HG03097 (cell line): Measurements from ENCODE around the gene IPO9.

Source experiments
- ATAC-seq: cut with Tn5 transposase; IDR thresholded peaks from one replicate; pipeline ENCODE4 v1.9.1; 2021; ENCODE audit not compliant: unreplicated experiment, low FRiP score

Gene IPO9

DNA sequence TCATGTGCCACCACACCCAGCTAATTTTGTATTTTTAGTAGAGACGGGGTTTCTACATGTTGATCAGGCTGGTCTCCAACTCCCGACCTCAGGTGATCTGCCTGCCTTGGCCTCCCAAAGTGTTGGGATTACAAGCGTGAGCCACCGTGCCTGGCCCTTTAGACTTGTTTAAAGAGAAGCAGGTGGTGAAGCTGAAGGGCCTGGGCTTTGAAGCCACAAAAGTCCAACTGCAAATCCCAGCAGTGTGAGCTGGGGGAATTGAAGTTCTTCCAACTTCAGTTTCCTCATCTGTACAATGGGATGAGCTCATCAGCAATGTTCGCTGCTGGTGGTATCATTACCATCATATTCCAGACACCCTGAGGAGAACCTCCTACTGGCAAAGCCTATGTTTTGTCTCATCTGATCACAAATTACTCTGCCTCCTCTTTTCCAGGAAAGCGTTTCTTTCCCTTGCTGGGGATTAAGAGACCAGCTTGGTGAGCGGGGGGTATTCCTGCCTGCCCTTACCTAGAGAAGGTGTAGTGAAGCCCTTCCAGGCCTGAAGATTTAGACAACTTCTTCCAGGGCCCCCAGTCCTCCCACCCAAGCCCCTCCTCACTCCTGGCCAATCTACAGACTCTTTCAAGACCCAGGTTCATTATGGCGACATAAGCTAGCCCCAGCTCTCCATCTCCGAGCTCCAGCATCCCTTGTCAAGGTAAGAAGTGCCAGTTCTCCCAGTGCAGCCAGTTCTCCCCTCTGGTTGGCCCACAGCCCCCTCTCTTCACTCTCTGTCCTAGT lies 57.3 kb downstream of the IPO9 start:
- no peak for ATAC-seq

DNA sequence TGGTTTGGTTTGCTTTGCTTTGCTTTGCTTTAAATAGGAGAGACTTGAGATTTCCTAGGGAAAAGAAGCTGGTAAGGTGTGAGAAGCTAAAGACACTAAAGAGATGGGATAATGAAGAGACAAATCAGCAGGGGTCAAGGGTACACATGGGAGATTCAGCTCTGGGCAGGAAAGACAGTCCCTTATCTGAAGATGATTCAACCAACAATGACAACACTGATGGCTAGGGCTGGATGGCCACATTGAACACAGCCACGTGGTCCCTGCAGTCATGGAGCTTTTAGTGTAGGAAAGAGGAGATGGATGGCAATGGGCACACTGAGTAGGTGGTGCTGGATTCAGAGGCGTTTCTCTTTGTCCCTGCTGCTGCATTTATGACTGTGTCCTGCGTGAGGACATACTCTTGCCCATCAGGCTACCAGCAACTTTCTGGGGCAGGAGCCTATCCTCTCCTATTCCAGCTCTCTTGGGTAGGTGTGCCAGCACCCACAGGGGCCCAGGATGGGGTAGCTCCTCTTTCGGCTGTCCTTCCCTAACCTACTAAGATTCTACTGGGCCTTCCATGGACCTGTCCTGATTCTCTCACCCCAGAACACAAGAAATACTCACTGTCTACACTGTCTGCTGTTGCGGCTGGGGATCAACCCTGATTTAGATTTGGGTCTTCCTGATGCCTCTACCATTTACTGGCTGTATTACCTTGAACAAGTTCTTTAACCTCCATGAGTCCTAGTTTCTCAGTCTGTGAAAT lies 58.3 kb downstream of the IPO9 start:
- ATAC-seq = no peak

DNA sequence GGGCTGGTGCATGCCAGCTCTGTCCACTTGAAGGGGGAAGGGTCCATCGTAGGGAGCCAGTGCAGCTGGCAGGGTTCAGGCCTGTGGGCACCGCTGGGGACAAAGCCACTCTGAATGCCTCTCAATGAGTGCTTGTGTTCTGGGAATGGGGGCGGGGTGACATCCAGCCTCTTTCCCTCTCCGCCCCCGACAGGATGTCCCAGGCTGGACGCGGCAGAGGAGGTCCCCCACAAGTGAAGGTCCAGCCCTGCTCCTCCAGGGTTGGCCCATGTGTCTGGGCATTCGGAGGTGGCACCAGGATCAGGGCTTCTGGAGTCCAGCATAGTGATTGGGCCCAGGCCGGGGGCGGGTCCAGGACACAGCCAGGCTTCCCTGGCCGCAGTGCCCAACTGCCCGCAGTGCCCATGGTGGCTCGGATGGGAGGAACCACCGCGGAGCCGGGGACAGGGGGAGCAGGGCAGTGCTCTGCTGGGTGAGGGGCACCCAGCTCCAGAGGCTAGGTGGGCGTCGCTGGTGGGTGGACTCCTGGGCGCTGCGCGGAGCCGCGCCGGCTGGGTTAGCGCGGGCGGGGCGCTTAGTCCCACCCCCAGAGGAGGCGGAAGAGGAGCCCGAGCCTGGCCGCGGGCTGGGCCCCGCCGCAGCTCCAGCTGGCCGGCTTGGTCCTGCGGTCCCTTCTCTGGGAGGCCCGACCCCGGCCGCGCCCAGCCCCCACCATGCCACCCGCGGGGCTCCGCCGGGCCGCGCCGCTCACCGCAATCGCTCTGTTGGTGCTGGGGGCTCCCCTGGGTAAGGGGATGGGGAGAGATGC lies 59.5 kb downstream of the IPO9 start, which contains the start of gene SHISA4:
Gene SHISA4, plus strand, starts transcription at position 617 of the 808 bp plus-strand sequence. Its CDS starts 97 bp downstream, at position 714.
- ATAC-seq = no peak

DNA sequence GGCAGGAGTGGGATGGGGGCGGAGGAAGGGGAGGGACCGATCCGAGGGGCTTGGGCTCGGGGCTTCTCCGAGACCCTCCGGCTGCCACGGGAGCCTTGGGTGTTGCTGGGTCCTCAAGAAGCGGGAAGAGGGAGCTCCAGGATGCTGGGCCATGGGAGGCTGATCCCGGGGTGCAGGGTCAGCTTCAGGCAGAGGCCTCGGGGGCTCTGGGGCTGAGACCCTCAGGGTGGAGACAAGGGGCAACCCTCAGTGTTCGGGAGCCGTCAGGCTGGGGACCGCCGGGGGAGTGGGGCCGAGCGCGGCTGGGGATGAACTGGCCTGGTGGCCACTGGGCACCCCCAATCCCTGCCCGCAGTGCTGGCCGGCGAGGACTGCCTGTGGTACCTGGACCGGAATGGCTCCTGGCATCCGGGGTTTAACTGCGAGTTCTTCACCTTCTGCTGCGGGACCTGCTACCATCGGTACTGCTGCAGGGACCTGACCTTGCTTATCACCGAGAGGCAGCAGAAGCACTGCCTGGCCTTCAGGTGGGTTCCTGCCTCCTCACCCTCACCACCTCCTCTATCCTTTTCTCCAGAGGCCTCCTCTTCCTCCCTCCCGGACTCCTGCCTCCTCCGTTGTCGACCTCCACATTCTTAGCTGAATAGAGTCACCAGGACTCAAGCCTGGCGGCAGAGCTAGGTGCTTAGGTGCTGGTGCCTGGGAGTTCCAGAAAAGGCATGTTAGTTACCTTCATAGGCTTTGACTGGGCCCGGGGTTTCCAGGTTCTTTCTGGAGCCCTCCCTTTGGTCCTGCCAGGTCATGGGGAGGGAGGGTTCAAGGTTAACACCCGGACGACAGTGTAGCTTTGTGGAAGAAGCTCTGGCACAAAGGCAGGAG lies 60.4 kb downstream of the IPO9 start:
- no peak for ATAC-seq

DNA sequence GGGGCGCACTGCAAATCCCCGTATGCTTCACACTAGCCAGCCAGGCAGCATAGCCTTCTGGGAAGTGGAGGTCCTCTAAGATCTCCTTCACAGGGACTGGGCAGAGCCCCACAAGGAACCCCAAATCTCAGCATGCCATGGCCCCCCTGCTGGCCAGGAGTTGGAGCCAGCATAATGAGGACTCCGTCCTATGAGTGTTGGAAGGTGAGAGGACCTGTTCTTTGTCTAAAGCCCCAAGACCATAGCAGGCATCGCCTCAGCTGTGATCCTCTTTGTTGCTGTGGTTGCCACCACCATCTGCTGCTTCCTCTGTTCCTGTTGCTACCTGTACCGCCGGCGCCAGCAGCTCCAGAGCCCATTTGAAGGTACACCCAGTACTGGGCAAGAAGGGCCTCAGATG lies 61.3 kb downstream of the IPO9 start:
- no peak for ATAC-seq

DNA sequence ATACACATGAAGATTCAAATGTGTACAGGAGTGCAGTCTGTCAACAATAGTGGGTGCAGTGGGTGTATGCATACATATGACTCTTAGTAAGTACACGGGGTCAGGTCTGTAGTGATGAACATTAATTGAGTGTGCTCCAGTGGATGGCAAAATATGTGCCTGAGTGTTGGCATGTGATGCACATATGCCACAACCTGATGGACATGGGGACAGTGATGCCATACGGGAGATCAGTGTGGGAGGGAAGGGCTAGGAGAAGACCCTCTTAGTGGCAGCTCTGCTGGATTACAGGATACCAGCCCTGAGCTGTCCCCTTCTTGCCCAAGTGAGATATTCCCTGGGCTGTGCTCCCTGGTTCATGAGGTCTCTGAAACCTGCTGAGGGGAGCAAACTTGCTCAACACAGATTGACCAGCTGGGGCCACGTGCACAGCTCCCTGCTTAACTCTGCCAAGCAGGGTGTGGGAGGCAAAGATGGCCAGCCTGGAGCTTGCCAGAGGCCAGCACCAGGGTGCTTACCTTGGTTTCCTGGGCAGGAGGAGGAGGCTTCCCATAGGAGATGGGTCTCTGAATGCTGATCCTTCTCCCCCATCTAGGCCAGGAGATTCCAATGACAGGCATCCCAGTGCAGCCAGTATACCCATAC lies 62.0 kb downstream of the IPO9 start:
- ATAC-seq = no peak

DNA sequence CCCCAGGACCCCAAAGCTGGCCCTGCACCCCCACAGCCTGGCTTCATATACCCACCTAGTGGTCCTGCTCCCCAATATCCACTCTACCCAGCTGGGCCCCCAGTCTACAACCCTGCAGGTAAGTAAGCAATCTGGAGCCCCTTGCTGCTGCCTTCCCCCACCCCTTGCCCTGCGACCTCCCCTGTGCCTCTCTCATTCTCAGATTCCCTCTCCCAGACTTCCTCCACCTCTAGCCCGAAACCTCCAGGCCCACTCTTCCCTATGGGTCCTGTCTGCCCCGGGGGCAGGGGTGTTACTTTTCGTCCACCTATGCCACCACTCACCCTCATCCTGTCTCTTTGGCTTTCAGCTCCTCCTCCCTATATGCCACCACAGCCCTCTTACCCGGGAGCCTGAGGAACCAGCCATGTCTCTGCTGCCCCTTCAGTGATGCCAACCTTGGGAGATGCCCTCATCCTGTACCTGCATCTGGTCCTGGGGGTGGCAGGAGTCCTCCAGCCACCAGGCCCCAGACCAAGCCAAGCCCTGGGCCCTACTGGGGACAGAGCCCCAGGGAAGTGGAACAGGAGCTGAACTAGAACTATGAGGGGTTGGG lies 62.6 kb downstream of the IPO9 start:
- ATAC-seq = no peak

DNA sequence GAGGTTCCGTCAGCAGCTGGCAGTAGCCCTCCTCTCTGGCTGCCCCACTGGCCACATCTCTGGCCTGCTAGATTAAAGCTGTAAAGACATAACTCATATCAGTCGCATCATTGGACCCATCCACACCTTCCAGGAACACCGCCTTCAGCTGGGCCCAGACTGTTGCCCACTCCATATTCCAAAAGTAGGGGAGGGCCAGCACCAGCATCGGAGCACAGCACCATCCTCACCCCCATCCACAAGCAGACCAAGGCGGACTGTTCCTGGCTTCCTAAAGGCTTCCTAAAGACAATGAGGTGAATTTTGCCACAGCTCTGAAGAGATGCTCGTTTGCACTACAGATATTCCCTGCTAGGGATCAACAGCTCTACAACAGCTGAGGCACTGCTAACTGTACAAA lies 63.3 kb downstream of the IPO9 start:
- ATAC-seq = no peak

DNA sequence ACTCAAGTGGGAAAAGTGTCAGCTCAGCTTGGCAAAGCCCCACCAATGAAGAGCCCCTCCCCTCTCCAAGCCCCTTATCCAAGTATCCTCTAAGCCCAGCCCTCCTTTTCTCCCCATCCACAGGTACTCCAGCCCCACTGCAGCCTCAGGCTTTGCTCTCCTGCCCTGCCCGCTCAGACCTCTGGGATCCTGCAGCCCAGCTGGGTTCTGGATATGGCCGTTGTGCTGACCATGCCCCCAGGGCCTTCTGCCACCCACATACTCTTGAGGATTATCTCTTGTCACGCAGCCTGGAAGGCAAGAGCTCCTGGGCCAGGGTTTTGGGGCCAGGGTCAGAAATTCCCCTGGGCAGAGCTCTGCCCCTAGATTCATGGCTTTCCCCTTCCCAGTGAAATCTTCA lies 64.5 kb downstream of the IPO9 start:
- no peak for ATAC-seq

DNA sequence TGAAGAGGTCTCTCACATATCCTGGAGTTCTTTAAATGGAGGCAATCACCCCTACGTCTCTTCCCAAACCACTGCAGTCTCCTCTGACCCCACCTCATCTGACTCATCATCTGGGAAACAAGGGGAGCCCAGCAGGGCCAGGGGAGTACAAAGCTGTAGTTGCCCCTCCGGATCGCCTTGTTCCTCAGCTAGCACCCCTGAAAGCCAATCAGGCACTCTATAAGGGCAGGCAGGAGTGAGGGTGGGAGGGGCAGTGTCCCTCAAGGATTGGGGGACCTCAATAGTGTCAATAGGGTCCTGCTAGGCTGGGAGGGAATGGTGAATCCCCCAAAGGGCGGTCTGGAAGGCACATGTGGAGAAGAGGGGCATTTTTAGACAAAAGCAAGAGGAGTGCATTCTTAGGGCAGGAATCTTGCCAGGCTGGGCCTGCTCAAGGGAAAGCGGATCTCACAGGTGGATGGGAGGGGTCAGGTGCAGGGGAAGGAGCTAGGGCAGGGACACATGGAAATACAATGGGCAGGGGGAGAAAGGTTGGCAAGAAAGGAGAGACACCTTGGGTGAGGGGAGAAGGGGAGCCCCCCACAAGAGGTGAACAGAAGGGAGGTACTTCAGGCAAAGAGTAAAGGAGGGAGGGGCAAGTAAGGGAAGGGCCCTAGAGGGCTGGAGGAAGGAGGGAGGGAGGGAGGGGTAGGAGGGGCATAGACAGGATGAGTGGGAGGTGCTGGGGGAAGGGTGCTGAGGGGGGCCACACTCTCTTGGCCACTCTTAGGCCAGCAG lies 65.6 kb downstream of the IPO9 start:
- no peak for ATAC-seq

DNA sequence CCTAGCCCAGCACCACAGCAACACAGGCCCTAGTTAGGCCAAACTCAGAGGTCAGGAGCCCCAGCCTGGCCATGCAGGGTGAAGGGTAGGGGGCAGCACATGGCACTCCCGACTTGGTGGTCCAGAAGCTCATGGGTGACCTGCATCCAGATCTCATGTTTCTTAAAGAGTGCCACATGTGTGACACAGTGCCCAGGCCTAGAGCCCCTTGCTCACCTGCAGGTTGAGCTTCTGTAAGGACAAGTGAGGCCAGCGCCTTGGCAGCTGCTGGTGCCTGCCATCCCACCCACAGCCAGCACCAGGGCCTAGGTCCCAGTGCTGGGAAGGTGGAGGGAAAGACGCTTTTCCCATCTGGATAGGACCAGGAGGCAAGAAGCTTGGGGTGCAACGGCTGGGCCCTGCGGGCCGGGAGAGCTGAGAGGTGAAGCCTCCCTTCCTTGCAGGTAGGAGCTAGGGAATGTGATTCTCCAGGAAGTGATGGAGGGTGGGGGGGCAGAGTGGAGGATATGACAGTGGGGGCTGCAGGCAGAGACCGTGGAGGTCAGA lies 66.2 kb downstream of the IPO9 start:
- ATAC-seq = no peak

DNA sequence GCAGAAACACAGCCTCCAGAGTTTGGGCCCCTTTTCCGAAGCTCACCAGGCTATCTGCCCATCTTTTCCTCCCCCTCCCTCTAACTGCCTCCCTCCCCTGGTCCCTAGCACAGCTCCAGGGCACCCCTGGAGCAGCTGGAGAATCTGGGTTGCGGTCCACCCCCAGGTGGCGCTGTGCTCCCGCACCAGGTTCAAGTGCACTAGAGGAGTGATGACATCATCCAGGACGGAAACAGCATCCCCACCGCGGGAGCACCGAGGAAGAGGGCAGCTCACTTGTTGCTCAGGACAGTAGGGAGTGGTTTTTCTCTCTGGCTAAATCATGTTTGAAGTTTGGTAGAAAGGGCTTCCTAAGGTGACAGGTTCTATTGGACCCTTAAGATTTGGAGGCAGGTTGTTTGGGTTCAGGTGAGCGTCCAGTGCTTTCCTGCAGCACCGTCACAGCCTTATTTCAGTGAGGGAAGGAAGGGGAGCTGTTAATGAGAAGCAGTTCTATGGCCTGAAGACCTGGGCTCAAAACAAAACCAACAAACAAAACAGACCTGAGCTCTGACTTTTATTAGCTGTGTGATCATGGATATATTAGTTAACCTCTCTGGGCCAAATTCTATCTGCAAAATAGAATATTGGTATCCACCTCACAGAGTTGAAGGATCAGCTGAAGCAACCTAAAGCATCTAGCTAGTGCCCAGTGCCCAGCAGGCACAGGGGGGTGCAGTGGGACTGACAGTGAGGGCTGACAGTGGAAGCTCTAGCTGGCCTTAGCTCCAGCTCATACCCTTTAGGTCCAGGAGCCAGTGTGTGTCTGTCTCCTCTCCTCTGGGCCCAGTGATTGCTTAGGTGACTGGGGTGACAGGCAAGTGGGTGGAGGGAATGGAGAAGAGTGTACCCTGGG lies 67.2 kb downstream of the IPO9 start:
- peak; percentile 63 for ATAC-seq

DNA sequence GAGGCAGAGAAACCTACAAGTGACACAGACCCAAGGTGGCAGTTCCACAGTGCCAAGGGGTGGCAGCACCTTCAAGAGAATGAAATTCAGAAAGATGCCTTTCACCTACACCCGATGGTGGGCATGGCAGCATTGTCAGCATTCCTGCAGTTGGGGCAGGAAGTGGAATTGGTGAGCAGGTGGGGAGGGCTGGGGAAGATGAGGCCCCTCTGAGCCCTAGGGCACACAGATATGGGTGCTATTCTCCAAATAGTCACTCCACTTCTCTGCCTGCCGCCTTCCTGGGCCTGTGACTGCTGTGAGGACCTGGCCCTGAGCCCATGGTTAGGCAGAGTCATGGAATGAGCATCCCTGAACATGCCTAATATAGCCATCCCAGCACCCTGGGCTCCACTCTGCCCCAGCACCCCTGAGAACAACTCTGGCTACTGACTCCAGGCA lies 68.0 kb downstream of the IPO9 start:
- ATAC-seq = no peak

DNA sequence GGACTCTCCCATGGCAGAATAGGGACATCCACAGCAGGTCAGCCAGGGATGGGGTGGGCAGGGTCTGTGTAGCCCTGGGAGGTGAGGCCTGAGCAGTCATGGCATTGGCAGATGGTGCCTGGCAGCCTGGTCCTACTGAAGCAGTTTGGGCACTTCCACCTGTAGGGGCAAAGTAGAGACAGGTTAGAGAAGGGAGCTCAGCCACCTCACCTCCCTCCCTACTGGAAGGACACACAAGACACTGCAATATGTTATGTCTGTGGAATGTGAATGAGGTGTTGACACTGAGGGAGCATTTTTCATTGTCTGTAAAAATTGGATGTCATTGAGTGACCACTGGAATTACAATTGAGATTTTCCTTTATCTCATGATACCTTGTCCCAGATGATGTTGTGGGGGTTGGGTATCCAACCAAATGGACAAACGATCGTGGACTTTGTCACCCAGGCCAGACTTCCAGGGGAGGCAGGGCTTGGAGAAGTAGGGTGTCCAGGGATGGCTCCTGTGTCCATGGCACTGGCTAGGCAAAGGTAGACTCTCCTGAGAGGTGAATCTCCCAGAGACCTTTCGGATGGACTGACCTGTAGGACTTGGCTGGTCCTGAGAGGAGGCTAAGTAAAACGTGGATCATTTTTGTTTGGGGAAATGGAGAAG lies 69.4 kb downstream of the IPO9 start:
- ATAC-seq = no peak

DNA sequence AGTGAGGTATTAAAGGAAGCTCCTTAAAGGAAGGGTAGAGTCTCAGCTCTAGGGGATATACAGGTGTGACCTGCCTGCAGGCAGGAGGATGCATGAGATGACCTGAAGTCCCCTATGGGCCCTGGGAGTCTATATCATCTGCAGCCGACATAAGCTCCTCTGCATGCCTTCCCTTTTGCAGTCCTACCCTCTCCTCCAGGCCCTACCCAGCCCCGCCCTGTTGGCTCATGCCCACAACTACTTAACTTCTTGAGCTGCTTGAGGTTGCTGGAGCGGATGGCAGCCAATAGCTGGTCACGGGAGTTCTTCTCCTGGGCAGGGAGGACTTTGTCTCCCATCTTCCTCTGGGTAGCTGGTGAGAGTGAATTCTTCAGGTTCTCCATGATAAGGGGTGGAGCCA lies 70.0 kb downstream of the IPO9 start:
- ATAC-seq = no peak

DNA sequence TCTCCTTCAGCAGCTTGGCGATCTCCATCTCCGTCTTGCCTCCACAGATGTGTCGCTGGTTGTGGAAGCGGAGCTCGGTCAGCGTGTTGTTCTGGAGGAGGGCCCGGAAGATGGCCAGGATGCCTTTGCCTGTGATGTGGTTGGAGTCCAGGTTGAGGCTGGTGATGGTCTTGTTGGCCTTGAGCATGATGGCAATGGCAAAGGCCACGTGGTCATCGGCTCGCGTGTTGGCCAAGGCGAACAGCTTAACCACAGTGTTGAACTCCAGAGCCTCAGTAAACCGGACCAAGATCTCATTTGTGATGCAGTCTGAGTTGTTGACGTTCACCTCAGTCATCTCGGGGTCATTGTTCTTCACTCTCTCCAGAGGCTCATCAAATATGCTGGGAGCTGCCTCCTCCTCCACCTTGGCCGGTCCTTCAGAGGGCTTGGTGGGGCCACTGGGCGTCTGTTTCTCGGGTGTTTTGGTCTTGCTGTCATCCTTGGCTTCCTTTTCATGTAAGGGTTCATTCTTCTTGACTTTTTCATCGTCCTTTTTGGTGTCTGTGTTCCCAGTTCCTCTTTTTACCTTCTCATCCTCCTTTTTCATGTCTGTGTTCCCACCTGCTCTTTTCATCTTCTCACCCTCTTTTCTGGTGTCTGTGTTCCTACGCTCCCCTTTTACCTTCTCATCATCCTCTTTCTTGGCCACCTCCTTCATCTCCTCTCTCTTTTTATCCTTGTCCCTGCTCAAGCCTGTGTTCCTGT lies 70.9 kb downstream of the IPO9 start:
- no peak for ATAC-seq
